ENCODE measurements around the gene DUSP14.

Gene DUSP14

DNA sequence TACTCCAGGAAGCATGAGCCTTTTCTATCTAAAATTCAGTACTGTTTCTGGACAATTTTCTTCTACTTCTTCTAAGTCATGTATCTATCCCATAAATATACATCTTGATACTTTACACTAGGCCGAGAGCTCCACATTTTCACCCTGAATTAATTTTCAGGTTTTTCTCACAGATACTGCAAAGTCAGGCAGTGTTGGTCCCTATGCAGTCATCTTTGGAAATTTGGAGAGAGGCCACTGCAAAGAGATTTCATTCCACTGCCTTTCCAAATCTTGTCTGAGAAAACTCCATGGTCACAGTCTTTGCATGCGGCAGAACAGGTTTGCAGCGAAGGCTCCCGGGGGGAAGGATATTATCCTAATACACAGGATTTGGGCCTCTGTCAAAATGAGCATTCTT is 28.2 kb downstream of the DUSP14 start:
- DNase-seq: no peak

DNA sequence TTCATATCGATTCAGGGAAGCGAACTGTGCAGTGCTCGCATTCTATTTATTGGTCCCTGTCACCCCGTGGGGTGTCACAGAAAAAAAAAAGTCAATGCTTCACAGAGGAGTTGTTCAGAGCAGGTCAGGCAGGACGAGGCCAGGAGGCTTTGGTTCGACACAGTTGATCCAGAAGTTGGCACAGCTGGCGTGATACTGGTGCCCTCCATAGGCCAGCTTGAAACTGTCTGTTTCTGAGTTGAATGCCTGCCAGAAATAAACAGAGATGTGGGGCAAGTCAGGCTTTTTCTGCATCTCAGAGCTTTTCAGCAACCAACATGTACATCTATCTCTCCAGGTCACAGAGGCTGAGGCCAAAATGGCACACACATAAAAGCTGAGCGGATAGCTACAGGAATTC is 29.1 kb downstream of the DUSP14 start:
- no peak for DNase-seq

DNA sequence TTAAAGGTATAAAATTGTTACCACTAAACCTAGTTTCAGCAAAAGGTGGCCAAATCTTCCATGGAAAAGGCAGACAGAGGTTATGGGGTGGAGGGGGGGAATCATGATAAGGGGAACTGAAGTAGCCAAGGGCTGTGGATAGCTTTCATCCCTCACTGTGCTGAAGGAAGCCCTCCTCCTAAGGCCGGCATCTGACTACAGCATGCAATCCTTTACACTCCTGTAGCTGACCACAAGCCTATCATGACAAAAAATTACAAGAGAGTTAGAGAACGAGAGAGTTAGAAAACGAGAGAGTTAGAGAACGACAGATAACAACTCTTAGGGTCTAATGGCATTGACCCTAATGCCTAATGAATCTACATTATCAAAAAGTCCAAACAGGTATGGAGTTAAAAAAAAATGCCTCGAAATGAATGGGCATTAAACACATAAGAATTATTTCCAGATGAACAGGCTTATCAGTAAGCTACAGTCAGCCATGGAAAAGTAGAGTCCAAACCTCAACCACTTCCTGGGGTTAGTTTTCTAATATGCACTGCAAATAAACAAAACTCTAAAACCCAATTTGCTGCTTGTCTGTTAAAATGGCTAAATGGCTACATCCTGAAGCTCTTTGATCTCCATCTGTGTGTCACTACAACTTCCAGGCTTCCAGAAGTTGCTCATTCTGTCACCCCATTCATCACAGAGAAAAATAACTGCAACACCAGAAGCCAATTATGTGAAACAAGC is 29.7 kb downstream of the DUSP14 start:
- no peak for DNase-seq

DNA sequence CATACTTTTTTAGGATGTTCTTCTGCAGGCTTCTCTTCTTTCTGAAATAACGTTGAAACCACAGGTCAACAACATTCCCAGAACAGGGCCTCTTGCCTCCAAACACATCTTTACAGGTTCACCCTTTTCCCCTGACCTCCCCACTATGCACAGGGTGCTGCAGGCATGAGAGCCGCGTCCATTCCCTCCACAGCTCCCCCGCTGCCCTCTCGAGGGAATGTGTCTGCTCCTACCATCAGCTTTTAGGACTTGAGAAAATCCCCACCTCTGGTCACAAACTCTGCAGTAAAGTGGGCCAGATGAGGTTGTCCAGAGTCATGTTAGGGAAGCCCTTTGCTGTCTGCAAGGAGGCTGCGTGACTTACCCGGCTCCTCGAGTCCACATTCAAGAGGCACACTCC is 30.5 kb downstream of the DUSP14 start:
- no peak for DNase-seq

DNA sequence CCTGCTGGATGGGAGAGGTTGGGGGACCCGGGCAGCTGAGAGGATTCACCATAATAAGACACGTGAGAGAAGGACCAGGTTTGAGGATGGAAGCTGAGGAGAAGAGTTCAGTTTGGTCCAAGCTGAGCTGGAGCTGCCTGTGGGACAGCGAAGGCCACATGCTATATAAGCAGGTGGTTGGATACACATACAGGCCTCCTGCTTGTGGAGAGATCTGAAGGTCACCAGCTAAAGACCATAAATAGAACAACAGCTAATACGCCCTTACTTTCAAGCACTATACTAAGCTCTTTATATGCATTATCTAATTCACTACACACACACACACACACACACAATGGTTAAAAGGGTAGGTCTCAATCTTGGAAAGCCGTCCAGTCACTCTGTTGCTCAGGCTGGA is 32.1 kb downstream of the DUSP14 start:
- DNase-seq: no peak

DNA sequence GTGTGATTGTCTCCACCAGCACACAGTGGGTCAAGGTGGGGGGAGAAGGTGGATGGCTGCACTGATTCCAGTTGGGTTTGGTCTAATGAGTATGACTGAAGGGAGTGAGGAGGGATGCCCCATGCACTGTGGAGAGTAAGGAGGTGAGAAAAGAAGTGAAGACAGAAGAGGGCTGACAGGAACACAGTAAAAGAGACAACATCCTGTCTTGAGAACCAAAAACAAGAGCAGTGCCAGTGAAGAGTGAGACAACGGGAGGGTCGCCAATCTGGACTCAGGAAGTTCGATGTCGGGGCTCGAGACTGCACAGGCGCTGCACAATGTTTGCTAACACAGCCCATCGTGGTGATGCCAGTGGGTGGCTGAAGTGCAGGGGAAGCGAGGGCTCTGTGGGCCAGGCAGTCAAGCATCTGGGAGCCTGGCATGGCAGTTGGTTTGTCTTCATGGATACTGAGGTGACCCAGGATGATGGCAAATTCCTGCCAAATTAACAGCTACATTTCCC is 34.1 kb downstream of the DUSP14 start:
- DNase-seq: no peak

DNA sequence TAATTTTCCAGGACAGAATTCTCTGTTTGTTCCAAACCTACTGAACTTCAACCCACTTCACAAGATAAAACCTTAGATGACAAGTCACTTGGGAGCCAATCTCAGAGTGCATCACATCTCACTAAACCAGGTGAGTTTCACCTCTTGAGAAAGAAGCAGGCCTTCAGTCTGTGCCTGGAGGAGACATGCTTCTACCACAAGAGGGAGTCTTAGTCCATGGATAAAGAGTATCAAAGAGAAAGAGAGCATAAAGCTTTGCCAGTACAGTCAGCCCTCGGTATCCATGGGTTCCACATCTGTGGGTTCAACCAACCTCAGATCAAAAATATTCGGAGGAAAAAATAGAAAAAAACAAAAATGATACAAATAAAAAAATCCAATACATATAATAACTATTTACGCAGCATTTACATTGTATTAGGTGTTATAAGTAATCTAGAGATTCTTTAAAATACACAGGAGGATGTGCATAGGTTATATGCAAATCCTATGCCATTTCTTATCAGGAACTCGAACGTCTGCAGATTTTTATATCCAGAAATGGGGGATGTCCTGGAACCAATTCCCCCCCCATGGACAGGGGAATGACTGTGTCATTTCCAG is 37.7 kb downstream of the DUSP14 start:
- peak; percentile 39 for DNase-seq

DNA sequence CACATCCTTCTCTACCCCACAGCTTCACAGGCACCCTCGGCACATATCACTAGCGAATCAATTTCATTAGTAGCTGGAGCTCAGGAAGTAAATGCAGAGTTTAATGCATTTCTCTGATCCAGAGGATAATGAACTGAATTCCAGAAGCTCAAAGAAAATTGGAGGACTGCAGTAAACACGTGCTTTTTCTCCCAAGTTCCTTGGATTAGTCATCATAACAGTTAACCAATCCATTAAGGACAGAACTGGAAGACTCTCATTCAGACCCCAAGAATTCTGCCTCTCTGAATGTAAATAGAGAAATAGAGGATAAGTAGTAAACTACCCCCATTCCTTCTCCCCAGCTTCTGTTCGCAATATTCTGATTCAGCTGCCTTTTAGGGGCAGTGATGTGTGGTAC is 40.7 kb downstream of the DUSP14 start:
- DNase-seq: no peak

DNA sequence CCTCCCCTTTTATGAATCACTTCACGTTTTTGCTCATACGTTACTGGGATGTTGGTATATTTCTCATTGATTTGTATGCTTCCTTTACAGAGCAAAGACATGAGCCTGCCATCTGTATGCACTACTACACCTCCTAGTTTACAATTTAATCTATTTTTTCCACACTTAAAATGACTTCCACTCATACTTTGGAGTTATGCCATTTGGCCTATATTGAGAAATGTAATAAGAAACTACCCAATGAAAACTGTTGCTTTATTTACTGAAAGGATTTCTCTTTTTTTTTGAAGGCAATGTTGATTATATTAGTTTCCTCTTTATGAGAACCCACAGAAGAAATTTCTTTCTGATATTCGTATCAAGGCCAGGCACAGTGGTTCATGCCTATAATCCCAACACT is 43.1 kb downstream of the DUSP14 start:
- no peak for DNase-seq

DNA sequence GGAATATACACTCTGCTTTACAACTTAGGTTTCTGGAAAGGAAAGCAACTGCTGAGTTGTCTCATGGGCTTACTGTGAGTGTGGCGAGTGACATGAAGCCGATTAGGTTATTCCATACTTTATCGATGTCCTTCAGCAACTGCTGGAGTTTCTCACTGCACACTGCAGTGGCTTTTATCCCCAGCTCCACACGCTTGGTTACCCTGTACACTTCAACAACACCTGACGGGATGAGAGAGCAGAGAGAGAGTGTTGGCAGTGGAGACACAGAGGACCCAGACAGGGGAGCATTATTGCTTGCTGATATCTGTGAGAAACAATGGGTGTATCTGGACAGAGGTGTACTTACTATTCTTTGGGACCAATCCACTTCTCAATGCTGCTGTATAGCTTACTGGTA is 46.2 kb downstream of the DUSP14 start:
- no peak for DNase-seq

DNA sequence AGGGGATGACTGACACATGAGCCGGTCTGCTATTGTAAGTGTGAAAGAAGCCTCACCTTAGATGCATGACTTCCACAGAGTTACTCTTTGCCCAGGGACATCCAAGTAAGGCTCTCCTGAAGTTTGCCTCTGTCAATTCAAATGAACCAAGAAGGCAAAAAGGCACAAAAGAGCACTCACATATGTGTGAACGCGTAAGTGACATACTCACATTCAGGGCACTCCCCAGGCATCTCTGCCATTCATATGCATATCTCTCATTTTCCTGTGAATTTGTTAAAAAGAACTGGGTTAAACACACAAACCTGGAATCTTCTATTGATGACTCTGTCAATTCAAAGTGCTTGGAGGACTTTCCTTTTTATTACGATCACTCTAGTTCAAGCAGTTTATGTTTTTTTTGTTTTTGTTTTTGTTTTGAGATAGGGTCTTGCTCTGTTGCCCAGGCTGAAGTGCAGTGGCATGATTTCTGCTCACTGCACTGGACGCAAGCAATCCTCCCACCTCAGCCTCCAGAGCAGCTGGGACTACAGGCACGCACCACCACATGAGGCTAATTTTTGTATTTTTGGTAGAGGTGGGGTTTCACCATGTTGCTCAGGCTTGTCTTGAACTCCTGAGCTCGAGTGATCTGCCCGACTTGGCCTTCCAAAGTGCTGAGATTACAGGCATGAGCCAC is 49.4 kb downstream of the DUSP14 start:
- DNase-seq: no peak

DNA sequence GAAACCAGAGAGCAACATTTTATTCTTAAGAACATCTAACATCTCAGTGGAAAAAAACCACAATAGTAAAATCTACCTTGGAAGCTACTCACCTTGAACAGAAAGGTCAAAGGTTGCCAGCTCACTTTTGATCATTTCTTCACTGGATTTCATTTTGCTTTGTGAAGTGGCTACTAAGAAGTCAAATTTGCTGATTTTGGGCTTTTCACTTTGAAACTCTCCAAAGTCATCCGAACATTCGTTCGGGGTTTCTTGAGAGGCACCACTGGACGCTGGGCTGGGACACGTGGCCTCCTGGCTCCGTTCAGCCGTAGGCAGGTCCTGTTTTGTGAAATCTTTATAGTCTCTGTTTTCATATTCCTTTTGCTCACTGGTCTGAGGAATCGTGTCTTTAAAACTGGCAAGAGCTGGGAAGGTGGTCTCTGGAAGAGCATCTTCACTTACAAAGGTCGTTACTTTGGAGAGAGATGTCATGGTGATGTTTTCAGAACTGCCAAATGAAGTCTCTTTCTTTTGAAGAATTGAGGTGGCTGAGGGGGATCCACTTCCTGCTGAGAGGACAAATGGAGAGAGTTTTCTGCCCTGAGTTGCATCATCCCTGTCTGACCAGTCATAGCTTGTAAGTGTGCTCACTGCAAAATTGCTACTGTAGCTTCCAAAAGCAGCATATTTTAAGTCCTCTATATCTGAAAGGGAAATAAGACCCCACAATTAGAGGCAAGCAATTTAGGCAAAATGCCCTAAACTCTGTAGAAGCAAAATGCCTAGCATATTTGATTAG is 52.4 kb downstream of the DUSP14 start:
- no peak for DNase-seq

DNA sequence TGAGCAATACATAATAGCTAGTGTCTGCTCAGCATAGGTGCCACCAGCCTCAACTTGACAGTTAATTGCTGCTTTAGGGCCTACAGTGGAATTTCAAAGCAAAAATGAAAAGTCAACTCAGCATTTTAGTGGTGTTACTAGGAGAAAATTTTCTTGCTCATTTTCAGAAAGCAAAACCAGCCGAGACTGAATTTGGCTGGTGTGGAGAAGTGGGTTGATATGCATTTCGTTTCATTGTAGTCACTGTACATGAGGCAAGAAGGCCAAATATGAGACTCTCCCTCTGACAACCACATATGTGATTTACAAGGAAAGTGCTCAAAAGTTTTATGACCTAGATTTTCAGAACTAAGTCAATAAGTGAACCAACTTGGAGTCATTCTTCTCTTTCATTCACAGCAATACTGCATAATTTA is 54.0 kb downstream of the DUSP14 start:
- DNase-seq: no peak

DNA sequence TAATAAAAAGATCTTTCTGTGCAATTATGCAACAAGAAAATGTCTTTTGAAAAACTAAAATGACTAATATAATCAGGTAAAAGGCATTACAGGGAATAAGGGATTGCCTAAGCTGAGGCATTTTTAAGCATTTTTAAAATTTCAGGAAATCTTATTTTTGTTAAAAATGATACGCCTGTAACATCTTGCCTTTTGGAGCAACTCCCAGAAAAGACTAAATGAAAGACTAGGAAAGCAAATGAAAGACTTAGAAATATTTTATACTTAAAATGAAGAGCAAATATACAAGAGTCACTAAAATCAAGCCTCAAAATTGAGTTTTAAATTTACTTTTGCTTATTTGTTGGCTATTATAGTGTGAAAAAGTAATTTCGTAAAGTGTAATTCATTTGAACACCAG is 55.8 kb downstream of the DUSP14 start:
- DNase-seq: no peak

DNA sequence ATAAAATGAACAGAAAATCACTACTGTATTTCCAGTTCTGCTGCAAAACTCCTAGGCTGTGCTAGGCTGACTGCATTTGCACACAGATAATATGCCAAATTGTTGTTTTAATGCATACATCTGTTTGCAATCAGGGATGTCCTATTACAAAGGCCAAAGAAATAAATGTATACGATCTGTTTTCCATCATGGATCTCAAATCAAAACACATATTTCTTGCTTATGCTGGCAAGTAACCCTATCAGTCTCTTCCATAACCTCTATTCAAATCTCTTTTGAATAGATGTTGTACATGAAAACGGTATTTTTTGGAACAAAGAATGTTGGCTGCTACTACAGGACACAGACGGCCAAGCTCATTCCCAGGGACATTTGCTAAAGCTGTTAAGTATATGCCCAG is 56.6 kb downstream of the DUSP14 start:
- DNase-seq: no peak

DNA sequence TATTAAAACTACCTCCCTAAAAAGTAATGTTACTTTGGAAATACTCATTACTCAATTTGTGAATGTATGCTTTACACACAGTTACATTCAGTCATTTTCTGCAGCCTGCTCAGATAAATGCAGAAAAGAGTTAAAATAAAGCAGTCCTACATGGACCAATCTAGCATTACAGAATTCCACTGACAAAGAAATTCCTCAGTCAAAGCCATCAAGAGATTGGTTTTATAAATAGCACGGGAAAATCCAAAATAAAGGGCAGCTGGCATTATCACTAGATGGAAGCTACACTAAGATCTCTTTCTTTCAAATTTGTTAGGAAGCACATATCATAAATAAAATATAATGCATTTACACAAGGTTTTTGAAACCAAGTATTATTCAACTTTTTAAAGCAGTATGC is 58.3 kb downstream of the DUSP14 start:
- no peak for DNase-seq

DNA sequence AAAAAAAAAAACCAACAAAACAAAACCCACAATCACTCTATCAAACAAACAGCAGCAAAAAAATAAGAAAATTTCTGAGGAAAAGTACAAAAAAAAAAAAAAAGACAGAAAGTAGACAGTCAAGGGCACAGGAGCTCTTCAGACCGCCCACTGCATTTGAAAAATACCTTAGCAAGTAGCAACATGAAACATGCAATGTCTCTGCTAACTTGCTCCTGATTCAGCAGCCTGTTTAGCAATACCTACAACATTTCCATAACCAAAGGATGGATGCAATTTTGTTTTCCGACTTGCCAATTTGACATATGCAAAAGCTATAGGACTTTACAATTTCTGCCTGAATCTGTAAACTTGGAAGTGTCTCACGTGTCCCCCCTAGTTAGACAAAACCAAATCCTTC is 62.1 kb downstream of the DUSP14 start:
- no peak for DNase-seq

DNA sequence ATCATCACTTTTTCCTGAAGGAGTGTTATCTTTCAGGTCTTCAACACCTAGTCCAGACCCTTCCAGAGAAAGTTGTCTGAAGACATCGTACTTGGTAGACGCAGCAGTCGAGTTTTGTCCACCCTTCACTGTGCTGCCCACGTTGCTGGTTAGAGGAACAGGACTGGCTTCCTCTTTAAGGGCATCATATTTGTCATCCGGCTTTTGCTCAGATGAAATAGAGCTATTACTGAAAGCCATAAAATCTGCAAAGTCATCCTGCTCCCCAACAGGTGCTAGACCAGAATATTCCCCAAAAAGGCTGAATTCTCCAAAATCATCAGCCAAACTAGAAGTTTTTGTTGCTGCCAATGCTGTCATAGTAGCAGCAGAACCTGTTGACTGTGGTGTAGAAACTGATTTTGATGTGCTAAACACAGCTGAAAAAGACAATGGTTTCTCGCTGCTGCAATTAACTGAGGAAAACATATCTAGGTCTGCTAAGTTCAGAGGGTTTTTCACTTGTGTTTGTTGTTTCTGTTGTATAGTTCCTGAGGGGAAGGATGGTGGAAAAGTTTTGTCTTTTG is 63.8 kb downstream of the DUSP14 start:
- no peak for DNase-seq

DNA sequence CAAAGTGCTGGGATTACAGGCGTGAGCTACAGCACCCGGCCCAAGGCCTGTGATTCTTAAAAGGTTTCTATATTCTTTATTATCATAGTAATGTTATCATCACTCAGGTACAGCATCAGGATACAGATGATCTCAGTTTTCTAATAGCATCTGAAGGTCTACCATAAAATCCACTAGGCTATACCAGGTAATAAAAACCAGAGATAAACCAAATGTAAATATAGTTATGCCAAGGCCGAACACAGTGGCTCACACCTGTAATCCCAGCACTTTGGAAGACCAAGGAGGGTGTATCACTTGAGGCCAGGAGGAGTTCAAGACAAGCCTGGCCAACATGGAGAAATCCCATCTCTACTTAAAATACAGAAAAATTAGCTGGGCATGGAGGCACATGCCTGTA is 65.7 kb downstream of the DUSP14 start:
- no peak for DNase-seq

DNA sequence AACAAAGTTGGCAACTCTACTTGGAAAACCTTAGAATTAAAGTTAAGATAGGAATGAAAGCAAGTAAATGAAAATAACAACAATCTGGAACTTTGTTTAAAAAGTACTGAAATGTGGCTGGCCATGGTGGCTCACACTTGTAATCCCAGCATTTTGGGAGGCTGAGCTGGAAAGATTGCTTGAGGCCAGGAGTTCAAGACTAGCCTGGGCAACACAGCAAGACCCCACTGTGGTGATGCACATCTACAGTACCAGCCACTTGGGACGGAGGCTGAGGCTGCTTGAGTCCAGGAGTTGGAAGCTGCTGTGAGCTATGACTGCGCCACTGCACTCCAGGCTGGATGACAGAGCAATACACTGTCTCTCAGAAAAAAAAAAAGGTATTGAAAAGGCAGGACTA is 67.8 kb downstream of the DUSP14 start:
- DNase-seq: no peak

DNA sequence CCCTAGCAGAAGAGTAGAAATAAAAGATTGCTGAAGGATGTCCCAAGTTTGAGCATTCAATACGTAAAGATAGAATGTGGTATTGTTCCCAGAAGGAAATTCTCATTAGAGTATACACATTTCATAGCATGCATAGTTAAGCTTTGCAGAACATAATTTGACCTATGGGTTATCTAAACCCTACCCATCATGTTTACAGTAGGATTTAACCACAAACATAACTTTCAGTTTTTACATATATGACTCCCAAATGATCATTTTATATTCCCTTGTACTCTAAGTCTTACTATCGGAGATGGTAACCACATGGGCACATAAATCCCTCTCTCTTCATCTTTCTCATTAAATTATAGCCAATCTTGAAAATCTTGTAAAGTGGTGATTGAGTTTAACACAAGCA is 68.6 kb downstream of the DUSP14 start:
- DNase-seq: no peak

DNA sequence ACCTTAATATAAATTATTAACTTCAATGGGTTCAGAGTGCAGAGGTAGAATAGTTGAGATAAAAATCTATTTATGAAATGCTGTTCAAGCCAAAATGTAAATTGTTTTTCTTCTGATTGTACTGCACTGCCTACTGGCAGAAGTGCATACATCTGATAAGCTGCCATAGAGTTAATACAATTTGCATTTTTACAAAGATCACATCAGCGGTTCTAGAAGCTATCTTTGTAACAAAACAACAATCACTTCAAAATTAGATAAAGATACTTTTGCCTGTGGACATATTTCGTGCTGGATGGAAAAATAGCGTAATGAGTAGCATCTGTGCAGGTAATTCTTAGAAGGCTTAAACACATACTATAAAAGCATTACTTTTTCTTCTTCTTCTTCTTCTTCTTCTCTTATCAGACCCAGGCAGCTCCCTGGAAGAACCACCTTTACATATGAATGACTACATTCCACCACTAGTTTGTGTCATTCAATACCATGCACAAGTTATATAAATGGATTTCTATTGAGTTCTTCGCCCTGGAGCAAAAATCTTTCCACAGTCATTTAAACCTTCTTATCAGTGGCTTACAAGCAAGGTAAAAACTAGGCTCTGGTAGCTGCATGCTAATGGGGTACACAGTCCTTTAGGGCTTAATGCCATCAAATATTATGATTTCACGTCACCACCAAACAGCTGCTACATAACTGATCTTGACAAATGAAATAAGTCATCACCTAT is 72.5 kb downstream of the DUSP14 start:
- no peak for DNase-seq
